K562 treated with DMSO at 1 percent for 12 hours (cell line): Measurements from ENCODE around the gene SYT8. TPM values are rescaled to one million over a fixed set of nuclear protein-coding genes. Genes with fewer than 3 reads are reported as not detected.

Experiments used
- total RNA-seq: library from RNA; unstranded; fragments of 300-600 nt; gene quantifications from 2 replicates; pipeline ENCODE4 v1.2.3, GENCODE V29; 2022; ENCODE audit not compliant: insufficient read depth

Gene SYT8, protein sequence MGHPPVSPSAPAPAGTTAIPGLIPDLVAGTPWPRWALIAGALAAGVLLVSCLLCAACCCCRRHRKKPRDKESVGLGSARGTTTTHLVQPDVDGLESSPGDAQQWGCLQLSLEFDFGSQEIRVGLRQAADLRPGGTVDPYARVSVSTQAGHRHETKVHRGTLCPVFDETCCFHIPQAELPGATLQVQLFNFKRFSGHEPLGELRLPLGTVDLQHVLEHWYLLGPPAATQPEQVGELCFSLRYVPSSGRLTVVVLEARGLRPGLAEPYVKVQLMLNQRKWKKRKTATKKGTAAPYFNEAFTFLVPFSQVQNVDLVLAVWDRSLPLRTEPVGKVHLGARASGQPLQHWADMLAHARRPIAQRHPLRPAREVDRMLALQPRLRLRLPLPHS
- not detected in 2 replicates for total RNA-seq

DNA sequence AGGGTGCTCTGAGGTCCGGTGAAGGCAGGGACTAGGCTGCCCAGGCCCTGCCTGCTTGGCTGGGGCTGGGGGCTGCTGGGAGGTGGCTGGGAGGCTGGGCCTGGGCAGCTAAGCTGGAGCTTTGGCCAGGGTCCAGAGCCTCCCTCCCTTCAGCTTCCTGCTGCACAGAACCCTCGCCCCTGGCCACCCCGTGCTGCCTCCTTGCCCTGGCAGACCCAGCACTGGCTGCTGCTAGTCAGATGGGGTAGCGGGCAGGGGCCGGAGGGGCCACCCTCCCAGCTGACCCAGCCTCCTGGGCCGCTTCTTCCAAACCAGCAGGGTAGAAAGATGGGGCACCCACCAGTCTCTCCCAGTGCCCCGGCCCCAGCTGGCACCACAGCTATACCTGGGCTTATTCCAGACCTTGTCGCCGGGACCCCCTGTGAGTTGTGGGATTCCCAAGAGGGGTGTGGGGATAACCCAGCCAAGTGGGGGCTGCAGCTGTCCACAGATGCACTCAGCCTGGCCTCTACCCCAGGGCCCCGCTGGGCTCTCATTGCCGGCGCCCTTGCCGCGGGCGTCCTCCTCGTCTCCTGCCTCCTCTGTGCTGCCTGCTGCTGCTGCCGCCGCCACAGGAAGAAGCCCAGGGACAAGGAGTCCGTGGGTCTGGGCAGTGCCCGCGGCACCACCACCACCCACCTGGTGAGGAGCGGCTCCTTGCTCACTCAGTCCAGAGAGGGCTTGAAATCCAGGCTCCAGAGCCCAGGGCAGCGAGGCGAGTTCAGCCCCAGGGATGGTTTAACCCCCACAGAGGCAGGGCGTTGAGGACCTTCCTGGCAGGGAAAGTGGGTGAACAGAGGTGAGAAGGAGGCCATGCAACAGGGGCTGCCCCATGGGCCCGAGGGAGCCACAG, at the start of gene SYT8:
TSS of gene SYT8 (plus strand) at position 212 of the 892 bp plus-strand sequence. CDS start at position 328, 116 bp downstream.

DNA sequence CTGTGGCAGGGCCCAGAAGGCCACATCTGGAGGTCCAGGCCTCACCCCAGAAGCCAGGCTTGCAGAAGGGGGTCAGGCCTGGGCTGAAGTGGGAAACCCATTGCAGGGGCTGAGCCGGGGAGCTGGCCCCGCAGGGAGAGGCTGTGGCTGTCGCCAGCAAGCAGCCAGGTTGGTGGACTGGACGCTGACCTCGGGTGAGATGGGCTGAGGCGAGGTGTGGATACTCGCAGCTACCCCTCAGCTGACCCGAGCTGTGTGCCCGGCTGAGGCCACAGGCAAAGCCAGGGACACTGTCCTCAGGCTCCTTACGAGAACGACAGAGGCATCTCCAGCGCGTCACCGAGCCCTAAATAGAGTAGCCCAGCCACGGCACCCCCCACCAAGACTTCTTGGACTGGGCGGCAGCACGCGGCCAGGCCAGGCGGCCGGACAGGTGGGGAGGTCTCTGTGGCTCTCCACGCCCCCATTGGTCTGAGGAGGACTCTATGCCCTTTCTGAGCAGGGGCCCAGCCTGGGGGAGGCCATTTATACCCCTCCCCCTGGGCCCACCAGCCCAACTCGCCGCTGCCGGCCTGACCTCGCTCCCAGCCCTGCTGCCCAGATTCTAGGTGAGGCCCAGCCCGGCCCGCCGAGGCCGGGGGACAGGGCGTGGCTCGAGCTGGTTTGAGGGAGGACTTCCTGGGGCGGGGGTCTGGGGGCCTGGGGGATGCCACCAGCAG, 3.8 kb downstream of the SYT8 start, which contains the start of gene TNNI2:
TSS of gene TNNI2 (plus strand) at position 556 of the 719 bp plus-strand sequence. CDS start 716 bp downstream, outside the sequence.

DNA sequence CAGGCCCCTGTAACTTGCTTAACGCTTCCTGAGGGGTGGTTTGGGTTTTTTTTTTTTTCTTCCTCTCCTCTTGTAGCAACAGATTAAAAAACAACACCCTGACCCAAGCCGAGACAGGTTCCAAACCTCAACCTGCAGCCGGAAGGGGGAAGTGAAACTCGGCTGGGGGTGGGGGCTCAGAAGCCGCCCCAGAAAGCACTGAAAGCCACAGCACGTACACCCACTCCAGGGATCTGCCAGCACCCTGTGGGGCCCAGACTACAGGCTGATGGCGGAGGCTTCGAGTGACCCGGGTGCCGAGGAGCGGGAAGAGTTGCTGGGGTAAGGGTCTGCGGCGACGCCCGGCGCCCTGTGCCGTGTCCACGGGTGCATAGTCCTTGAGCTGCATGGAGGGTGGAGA, 18.1 kb downstream of the SYT8 start, which contains the start of gene LSP1:
TSS of gene LSP1 (plus strand) at position 208 of the 400 bp plus-strand sequence. CDS start at position 269, 61 bp downstream.

Other genes with a start within 250 kb of the SYT8 start
- not detected in 2 replicates for gene KRTAP5-1, start 249.7 kb upstream of the SYT8 start, total RNA-seq
- gene KRTAP5-2, start 236.7 kb upstream of the SYT8 start, total RNA-seq, result not detected in 2 replicates
- gene KRTAP5-3, start 226.5 kb upstream of the SYT8 start, total RNA-seq, result not detected in 2 replicates
- not detected in 2 replicates for gene KRTAP5-4, start 212.9 kb upstream of the SYT8 start, total RNA-seq
- gene KRTAP5-5, start 205.2 kb upstream of the SYT8 start, total RNA-seq, result not detected in 2 replicates
- gene KRTAP5-6, start 137.8 kb upstream of the SYT8 start, total RNA-seq, result not detected in 2 replicates
- 0.41 TPM in 1 of 2 replicates, not detected in the other for gene IFITM10, start 84.4 kb upstream of the SYT8 start, total RNA-seq
- gene CTSD, start 71.1 kb upstream of the SYT8 start, total RNA-seq, result 308 and 351 TPM in 2 replicates
- gene TNNI2, start 4.0 kb downstream of the SYT8 start, total RNA-seq, result not detected in 2 replicates
- gene LSP1, start 18.1 kb downstream of the SYT8 start, total RNA-seq, result not detected in 2 replicates
- gene PRR33, start 56.9 kb downstream of the SYT8 start, total RNA-seq, result not detected in 2 replicates
- not detected in 2 replicates for gene TNNT3, start 84.7 kb downstream of the SYT8 start, total RNA-seq
- 52.9 and 69.1 TPM in 2 replicates for gene MRPL23, start 112.3 kb downstream of the SYT8 start, total RNA-seq
- 1.2 and 2.0 TPM in 2 replicates for gene H19, start 162.9 kb downstream of the SYT8 start, total RNA-seq